B cell (primary cell): ENCODE data around the gene TMEM37.

Source experiments
- CTCF ChIP-seq: fragments of 200-600 bp; IDR thresholded peaks from one replicate; pipeline ENCODE4 v1.8.0; 2022; ENCODE audit warnings: antibody characterized with exemption, mild to moderate bottlenecking
- EZH2 ChIP-seq: IDR thresholded peaks from 2 replicates; pipeline ENCODE4 v1.6.1; 2012; ENCODE audit warnings: borderline replicate concordance, low read depth, mild to moderate bottlenecking, moderate library complexity, low read length; ENCODE audit not compliant: insufficient read depth, poor library complexity, severe bottlenecking

GRCh38 chr2:119387381-119388129 lies 44.1 kb upstream of the TMEM37 start:
- TF ChIP-seq CTCF (no peak), EZH2 (no peak)
